ENCODE measurements around the gene FIGNL2. TPM values are rescaled to one million over a fixed set of nuclear protein-coding genes. Genes with fewer than 3 reads are reported as not detected.

FIGNL2 gene
- total RNA-seq, 6 experiments from 2014 or later: 0.14 to 1.8 (median 0.55) TPM

GRCh38 chr12:51893786-51894185, 45.3 kb upstream of the FIGNL2 start:
- no peak for TF ChIP-seq POLR2A (IDR thresholded peaks at IDR 0.05)
- no peak for TF ChIP-seq CTCF (IDR thresholded peaks at IDR 0.05)
- Histone ChIP-seq H3K27ac (no peak overlapping the region), H3K9me3 (no peaks in the 10 kb centered on the region), H3K27me3 (no peaks in the 10 kb centered on the region), H3K36me3 (no peaks in the 10 kb centered on the region), H3K4me1 (peaks cover 0 to 6% (median 0%) of the 10 kb centered on the region in 4 donors), H3K4me3 (no peak overlapping the region)
- ATAC-seq (no peak), DNase-seq (no peak)
- intact Hi-C loops (cut with DNase I): no loop called here
- WGBS (ENCODE audit: insufficient coverage, low coverage, low lambda C conversion rate, missing lambda C conversion rate): 66% methylated on average over 4 of the region's 6 CpGs

GRCh38 chr12:51891843-51892242, 43.3 kb upstream of the FIGNL2 start:
- no peaks in the 10 kb centered on the region for H3K27me3 ChIP-seq
- peaks cover 0 to 6% (median 0%) of the 10 kb centered on the region in 4 donors for H3K4me1 ChIP-seq
- intact Hi-C loops (cut with DNase I): no loop called here

GRCh38 chr12:51890511-51891171, 42.1 kb upstream of the FIGNL2 start:
- Histone ChIP-seq H3K4me3 (no peak overlapping the region), H3K27ac (no peak overlapping the region), H3K27me3 (no peaks in the 10 kb centered on the region), H3K4me1 (peaks cover 0 to 6% (median 2%) of the 10 kb centered on the region in 4 donors), H3K36me3 (no peaks in the 10 kb centered on the region), H3K9me3 (no peaks in the 10 kb centered on the region)
- no peak for ATAC-seq
- TF ChIP-seq CTCF (IDR thresholded peaks at IDR 0.05): no peak
- no peak for TF ChIP-seq POLR2A (IDR thresholded peaks at IDR 0.05)
- intact Hi-C loops (cut with DNase I): no loop called here
- 53% methylated on average over 4 of the region's 22 CpGs for WGBS (ENCODE audit: insufficient coverage, low coverage, low lambda C conversion rate, missing lambda C conversion rate)
- peak in 1 of 3 donors; percentile 56 for DNase-seq

More at GRCh38 chr12:51891843-51892242, 43.3 kb upstream of the FIGNL2 start:
- Histone ChIP-seq H3K9me3 (no peaks in the 10 kb centered on the region), H3K36me3 (no peaks in the 10 kb centered on the region), H3K27ac (no peak overlapping the region), H3K4me3 (no peak overlapping the region)
- DNase-seq (no peak), ATAC-seq (peak in 1 of 4 donors; percentile 21)
- no peak for TF ChIP-seq POLR2A (IDR thresholded peaks at IDR 0.05)
- TF ChIP-seq CTCF (IDR thresholded peaks at IDR 0.05): peak; percentile 42 to 50 (median 46)

- no peaks in the 10 kb centered on the region for H3K9me3 ChIP-seq
- ATAC-seq (no peak), DNase-seq (peak in 1 of 3 donors; percentile 15)
- H3K36me3 ChIP-seq: no peaks in the 10 kb centered on the region
- no peaks in the 10 kb centered on the region for H3K27me3 ChIP-seq
- intact Hi-C loops (cut with DNase I): no loop called here
- no peak overlapping the region for H3K27ac ChIP-seq
- no peak for TF ChIP-seq POLR2A (IDR thresholded peaks at IDR 0.05)
- TF ChIP-seq CTCF (IDR thresholded peaks at IDR 0.05): no peak
- WGBS (ENCODE audit: insufficient coverage, low coverage, low lambda C conversion rate, missing lambda C conversion rate): 100% methylated on average over 1 of the region's 2 CpGs
- no peak overlapping the region for H3K4me3 ChIP-seq
- peaks cover 0 to 5% (median 2%) of the 10 kb centered on the region in 4 donors for H3K4me1 ChIP-seq
These were observed 41.6 kb upstream of the FIGNL2 start for GRCh38 chr12:51890133-51890464.

Measured in right lobe of liver (tissue), 6 donors.